HCT116 (cell line): ENCODE results near the gene RMRP. TPM values are rescaled to one million over a fixed set of nuclear protein-coding genes. Genes with fewer than 3 reads are reported as not detected.

Source experiments
- ELF1 ChIP-seq: IDR thresholded peaks from 2 replicates; pipeline ENCODE4 v1.6.1; 2012; ENCODE audit warnings: low read depth, borderline replicate concordance
- EZH2 ChIP-seq: fragments of 200-600 bp; sonication (generic); IDR thresholded peaks from 2 replicates; pipeline ENCODE4 v1.6.1; 2017; ENCODE audit warnings: antibody characterized with exemption, mixed run types
- POLR2AphosphoS5 ChIP-seq: IDR thresholded peaks from 2 replicates; pipeline ENCODE4 v1.6.1; 2011; ENCODE audit warnings: mild to moderate bottlenecking, low read depth, low read length, moderate library complexity
- RAD21 ChIP-seq: IDR thresholded peaks from 2 replicates; pipeline ENCODE4 v1.6.1; 2012; ENCODE audit warnings: low read depth, mild to moderate bottlenecking
- SIN3A ChIP-seq: IDR thresholded peaks from 2 replicates; pipeline ENCODE4 v1.6.1; 2012; ENCODE audit warnings: low read depth
- ZFX ChIP-seq: fragments of 450-650 bp; IDR thresholded peaks from 2 replicates; pipeline ENCODE4 v1.6.1; 2017
- total RNA-seq: library from RNA; stranded (reverse); gene quantifications from one replicate; pipeline ENCODE4 v1.2.1, GENCODE V29; 2021; ENCODE audit not compliant: unreplicated experiment
- TF ChIP-seq, protein P1 (sequence below), 3 experiments: fragments of 200-600 bp in 1 of 3; sonication (generic) in 1 of 3; IDR thresholded peaks in 2 of 3; conservative IDR thresholded peaks in 1 of 3; 2 replicates each; pipeline ENCODE4 v1.5.1; 2012 to 2017; ENCODE audit warnings: low read depth in 2 of 3, low read length in 2 of 3, antibody characterized with exemption in 1 of 3, borderline replicate concordance in 1 of 3, control low read depth in 1 of 3, mild to moderate bottlenecking in 1 of 3, mixed read lengths in 1 of 3, mixed run types in 1 of 3, moderate library complexity in 1 of 3; ENCODE audit not compliant: insufficient read depth in 1 of 3
- TF ChIP-seq, protein P2 (sequence below): IDR thresholded peaks from 2 replicates; pipeline ENCODE4 v1.6.1; 2012
- TF ChIP-seq, protein P3 (sequence below): IDR thresholded peaks from 2 replicates; pipeline ENCODE4 v1.6.1; 2011; ENCODE audit warnings: mild to moderate bottlenecking, low read length, moderate library complexity; ENCODE audit not compliant: insufficient replicate concordance; ENCODE audit errors: extremely low read depth
- TF ChIP-seq, protein P4 (sequence below): IDR thresholded peaks from 2 replicates; pipeline ENCODE4 v1.6.1; 2012

The RMRP gene
- total RNA-seq, 1 experiment from 2014 or later = 30,969 TPM

DNA sequence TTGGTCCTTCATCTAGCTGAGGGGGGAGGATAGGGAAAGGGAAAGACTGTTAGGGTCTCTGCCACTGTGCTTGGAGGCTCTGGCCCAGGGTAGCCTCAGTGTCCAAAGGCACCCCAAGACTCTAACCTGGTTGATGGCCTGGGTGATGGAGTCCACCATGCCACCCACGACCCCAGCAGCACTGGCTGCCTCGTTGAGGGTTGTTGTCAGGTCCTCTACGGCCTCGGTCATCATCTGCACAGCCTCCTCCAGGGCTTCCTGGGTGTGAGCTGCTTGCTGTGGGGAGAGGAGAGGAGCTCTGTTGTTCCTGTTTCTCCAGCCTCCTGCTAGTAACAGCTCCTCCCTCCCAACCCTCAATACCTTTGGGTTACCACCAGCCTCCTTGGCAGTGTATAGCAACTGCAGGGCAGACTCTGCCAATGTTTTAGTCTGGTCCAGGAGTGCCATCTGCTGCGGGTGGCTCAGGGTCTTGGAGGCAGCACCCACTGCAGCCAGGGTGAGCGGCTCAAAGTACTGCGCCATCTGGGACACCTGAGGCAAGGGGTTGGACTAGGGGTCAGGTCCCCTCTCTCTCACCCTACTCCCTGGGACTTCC lies 48.1 kb upstream of the RMRP start (continued):
- TF ChIP-seq, protein P1, sequence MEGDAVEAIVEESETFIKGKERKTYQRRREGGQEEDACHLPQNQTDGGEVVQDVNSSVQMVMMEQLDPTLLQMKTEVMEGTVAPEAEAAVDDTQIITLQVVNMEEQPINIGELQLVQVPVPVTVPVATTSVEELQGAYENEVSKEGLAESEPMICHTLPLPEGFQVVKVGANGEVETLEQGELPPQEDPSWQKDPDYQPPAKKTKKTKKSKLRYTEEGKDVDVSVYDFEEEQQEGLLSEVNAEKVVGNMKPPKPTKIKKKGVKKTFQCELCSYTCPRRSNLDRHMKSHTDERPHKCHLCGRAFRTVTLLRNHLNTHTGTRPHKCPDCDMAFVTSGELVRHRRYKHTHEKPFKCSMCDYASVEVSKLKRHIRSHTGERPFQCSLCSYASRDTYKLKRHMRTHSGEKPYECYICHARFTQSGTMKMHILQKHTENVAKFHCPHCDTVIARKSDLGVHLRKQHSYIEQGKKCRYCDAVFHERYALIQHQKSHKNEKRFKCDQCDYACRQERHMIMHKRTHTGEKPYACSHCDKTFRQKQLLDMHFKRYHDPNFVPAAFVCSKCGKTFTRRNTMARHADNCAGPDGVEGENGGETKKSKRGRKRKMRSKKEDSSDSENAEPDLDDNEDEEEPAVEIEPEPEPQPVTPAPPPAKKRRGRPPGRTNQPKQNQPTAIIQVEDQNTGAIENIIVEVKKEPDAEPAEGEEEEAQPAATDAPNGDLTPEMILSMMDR (IDR thresholded peaks at IDR 0.05 in 2 of 3, conservative IDR thresholded peaks at IDR 0.05 in 1 of 3; ENCODE audit: borderline replicate concordance in 1 of 3, insufficient read depth in 1 of 3, low read depth in 2 of 3, low read length in 2 of 3) = no peak
- TF ChIP-seq, protein P2, sequence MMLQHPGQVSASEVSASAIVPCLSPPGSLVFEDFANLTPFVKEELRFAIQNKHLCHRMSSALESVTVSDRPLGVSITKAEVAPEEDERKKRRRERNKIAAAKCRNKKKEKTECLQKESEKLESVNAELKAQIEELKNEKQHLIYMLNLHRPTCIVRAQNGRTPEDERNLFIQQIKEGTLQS = no peak
- TF ChIP-seq, protein P3, sequence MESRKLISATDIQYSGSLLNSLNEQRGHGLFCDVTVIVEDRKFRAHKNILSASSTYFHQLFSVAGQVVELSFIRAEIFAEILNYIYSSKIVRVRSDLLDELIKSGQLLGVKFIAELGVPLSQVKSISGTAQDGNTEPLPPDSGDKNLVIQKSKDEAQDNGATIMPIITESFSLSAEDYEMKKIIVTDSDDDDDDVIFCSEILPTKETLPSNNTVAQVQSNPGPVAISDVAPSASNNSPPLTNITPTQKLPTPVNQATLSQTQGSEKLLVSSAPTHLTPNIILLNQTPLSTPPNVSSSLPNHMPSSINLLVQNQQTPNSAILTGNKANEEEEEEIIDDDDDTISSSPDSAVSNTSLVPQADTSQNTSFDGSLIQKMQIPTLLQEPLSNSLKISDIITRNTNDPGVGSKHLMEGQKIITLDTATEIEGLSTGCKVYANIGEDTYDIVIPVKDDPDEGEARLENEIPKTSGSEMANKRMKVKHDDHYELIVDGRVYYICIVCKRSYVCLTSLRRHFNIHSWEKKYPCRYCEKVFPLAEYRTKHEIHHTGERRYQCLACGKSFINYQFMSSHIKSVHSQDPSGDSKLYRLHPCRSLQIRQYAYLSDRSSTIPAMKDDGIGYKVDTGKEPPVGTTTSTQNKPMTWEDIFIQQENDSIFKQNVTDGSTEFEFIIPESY = no peak
- TF ChIP-seq, protein P4, sequence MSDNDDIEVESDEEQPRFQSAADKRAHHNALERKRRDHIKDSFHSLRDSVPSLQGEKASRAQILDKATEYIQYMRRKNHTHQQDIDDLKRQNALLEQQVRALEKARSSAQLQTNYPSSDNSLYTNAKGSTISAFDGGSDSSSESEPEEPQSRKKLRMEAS = no peak
- TF ChIP-seq RAD21 (no peak), EZH2 (no peak), POLR2AphosphoS5 (no peak), ELF1 (no peak), ZFX (no peak), SIN3A (no peak)
